Neuronal stem cell (in vitro differentiated cells): ENCODE measurements around the gene PFKL.

ENCODE experiments used
- DNase-seq: peaks from one replicate; pipeline ENCODE4 v3.0.0-alpha.2; 2013; ENCODE audit warnings: low spot score
- H2AFZ ChIP-seq: one replicate; pipeline ENCODE4 v1.6.1; 2013; ENCODE audit warnings: mild to moderate bottlenecking, low read length, inconsistent platforms
- H2AK5ac ChIP-seq: 2 replicates; pipeline ENCODE4 v1.6.1; 2013; ENCODE audit warnings: low read depth, mild to moderate bottlenecking, inconsistent platforms, low read length, moderate library complexity, mixed read lengths
- H2BK120ac ChIP-seq: 2 replicates; pipeline ENCODE4 v1.6.1; 2013; ENCODE audit warnings: low read depth, mild to moderate bottlenecking, inconsistent platforms, low read length, moderate library complexity, mixed read lengths
- H2BK12ac ChIP-seq: one replicate; pipeline ENCODE4 v1.6.1; 2013; ENCODE audit warnings: low read length, inconsistent platforms
- H2BK15ac ChIP-seq: 2 replicates; pipeline ENCODE4 v1.6.1; 2013; ENCODE audit warnings: mild to moderate bottlenecking, low read length, inconsistent platforms, mixed read lengths
- H2BK5ac ChIP-seq: one replicate; pipeline ENCODE4 v1.6.1; 2013; ENCODE audit warnings: inconsistent platforms, mild to moderate bottlenecking, low read length, moderate library complexity
- H3K14ac ChIP-seq: one replicate; pipeline ENCODE4 v1.6.1; 2013; ENCODE audit warnings: low read length, inconsistent platforms
- H3K18ac ChIP-seq: 2 replicates; pipeline ENCODE4 v1.6.1; 2013; ENCODE audit warnings: low read length, inconsistent platforms
- H3K23ac ChIP-seq: 2 replicates; pipeline ENCODE4 v1.6.1; 2013; ENCODE audit warnings: low read depth, mild to moderate bottlenecking, mixed read lengths, low read length, inconsistent platforms; ENCODE audit not compliant: poor library complexity
- H3K27ac ChIP-seq: replicated peaks from 3 replicates; pipeline ENCODE4 v1.5.1; 2013; ENCODE audit warnings: low read length, inconsistent platforms
- H3K27me3 ChIP-seq, 3 experiments: 2 replicates each; pipeline ENCODE4 v1.6.1; 2013; ENCODE audit warnings: low read length in 3 of 3, mild to moderate bottlenecking in 2 of 3, inconsistent platforms in 1 of 3, low read depth in 1 of 3, mixed read lengths in 1 of 3, moderate library complexity in 1 of 3; ENCODE audit not compliant: control insufficient read depth in 3 of 3, insufficient read depth in 3 of 3
- H3K36me3 ChIP-seq, 2 donors: replicated peaks in 1 of 2; 2 replicates each; pipeline ENCODE4 v1.6.1; 2013; ENCODE audit warnings: low read length in 2 of 2; ENCODE audit not compliant: control insufficient read depth in 2 of 2, insufficient read depth in 2 of 2
- H3K4ac ChIP-seq: 2 replicates; pipeline ENCODE4 v1.6.1; 2013; ENCODE audit warnings: inconsistent platforms, mild to moderate bottlenecking, low read length, moderate library complexity
- H3K4me1 ChIP-seq, 2 donors: 1 replicate in 1 of 2; 2 replicates in 1 of 2; pipeline ENCODE4 v1.6.1; 2013; ENCODE audit warnings: low read length in 2 of 2, low read depth in 1 of 2; ENCODE audit not compliant: control insufficient read depth in 2 of 2, insufficient read depth in 1 of 2
- H3K4me2 ChIP-seq: one replicate; pipeline ENCODE4 v1.6.1; 2013; ENCODE audit warnings: mild to moderate bottlenecking, low read length, inconsistent platforms; ENCODE audit not compliant: insufficient read depth, poor library complexity, severe bottlenecking
- H3K4me3 ChIP-seq, 2 donors: 2 replicates each; pipeline ENCODE4 v1.5.1; 2013; ENCODE audit warnings: low read length in 2 of 2, mild to moderate bottlenecking in 2 of 2, inconsistent platforms in 1 of 2, moderate library complexity in 1 of 2
- H3K79me1 ChIP-seq: one replicate; pipeline ENCODE4 v1.6.1; 2013; ENCODE audit warnings: low read depth, mild to moderate bottlenecking, inconsistent platforms, low read length, moderate library complexity
- H3K9ac ChIP-seq: one replicate; pipeline ENCODE4 v1.6.1; 2013; ENCODE audit warnings: mild to moderate bottlenecking, low read depth, low read length, inconsistent platforms; ENCODE audit not compliant: poor library complexity
- H3K9me3 ChIP-seq, 2 donors: replicated peaks in 1 of 2; 2 replicates each; pipeline versions ENCODE3 to v1.6.1; 2013; ENCODE audit warnings: low read length in 2 of 2, mild to moderate bottlenecking in 2 of 2, inconsistent platforms in 1 of 2, low read depth in 1 of 2, mixed read lengths in 1 of 2, moderate library complexity in 1 of 2; ENCODE audit not compliant: control insufficient read depth in 2 of 2, insufficient read depth in 1 of 2
- H4K8ac ChIP-seq: one replicate; pipeline ENCODE4 v1.6.1; 2013; ENCODE audit warnings: low read depth, mild to moderate bottlenecking, inconsistent platforms, low read length, moderate library complexity
- H4K91ac ChIP-seq: one replicate; pipeline ENCODE4 v1.6.1; 2013; ENCODE audit warnings: low read length, low read depth, mild to moderate bottlenecking, inconsistent platforms; ENCODE audit not compliant: poor library complexity
- WGBS, 2 donors: extraction: QIAGEN DNeasy Blood & Tissue Kit; methylation state at CpG; one replicate each; pipeline ENCODE4 v1.1.7; 2013; ENCODE audit warnings: missing lambda C conversion rate in 2 of 2, mixed read lengths in 1 of 2; ENCODE audit not compliant: insufficient read length in 2 of 2, insufficient replicate concordance in 1 of 2; ENCODE audit errors: extremely low coverage in 2 of 2; 5-methylcytosine and 5-hydroxymethylcytosine counted together

PFKL gene

GRCh38 chr21:44306936-44307704 is 7.3 kb downstream of the PFKL start:
- WGBS, 2 donors, result no CpG with 5 or more reads among the region's 21 CpGs
- peak overlapping the region; percentile 55 for H3K23ac ChIP-seq
- H3K18ac ChIP-seq, result peak overlapping the region; percentile 90
- H2AK5ac ChIP-seq, result peak overlapping the region; percentile 79
- H2BK15ac ChIP-seq, result peak overlapping the region; percentile 58
- no peak overlapping the region for H2BK120ac ChIP-seq
- H3K27me3 ChIP-seq, result no peaks in the 10 kb centered on the region
- no peak overlapping the region for H3K4me3 ChIP-seq
- H3K79me1 ChIP-seq, result peaks cover 7% of the 10 kb centered on the region
- no peak overlapping the region for H4K91ac ChIP-seq
- H3K4me1 ChIP-seq, result peaks cover 26 to 32% of the 10 kb centered on the region in 2 donors
- H3K36me3 ChIP-seq, result peaks cover 13 to 40% of the 10 kb centered on the region in 2 donors
- H3K4me2 ChIP-seq, result no peak overlapping the region
- H4K8ac ChIP-seq, result peak overlapping the region; percentile 17
- no peak for DNase-seq
- H3K9ac ChIP-seq, result peak overlapping the region; percentile 70
- peak overlapping the region; percentile 89 for H3K14ac ChIP-seq
- peak overlapping the region; percentile 82 for H2BK5ac ChIP-seq
- peak overlapping the region; percentile 53 for H3K4ac ChIP-seq
- H2AFZ ChIP-seq, result no peak overlapping the region
- H3K9me3 ChIP-seq, result peaks cover 0 to 3% of the 10 kb centered on the region in 2 donors
- H3K27ac ChIP-seq, result no peak overlapping the region
- H2BK12ac ChIP-seq, result peak overlapping the region; percentile 58

DNA sequence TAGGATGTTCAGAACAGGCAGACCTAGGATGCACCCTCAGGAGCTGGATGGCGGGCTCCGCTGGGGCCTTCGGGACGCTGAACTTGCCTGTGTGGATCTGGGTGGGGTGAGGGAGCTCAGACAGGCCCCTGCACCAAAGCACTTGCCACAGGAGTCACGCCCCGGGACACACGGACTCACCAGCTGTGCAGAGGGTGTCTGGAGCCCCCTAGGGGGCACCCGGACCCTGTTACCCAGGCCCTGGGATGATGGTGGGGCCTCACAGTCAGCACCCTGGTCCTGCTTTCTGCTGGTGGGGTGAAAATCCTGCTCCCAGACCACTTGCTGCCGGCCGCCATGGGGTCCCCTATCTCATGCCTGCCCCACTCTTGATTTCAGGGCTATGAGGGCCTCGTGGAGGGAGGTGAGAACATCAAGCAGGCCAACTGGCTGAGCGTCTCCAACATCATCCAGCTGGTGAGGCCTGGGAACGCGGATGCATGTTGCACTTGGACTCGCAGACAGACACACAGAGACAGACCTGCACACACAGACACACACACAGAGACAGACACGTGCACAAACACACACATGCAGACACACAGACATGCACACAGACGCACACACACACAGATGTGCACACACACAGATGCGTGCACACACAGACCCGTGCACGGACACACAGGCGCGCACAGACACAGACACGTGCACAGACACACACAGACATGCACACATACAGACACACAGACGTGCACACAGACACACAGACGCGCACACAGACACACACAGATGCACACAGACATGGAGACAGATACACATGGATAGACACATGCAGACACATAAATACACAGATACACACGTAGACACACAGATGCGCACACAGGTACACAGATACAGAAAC is 11.0 kb downstream of the PFKL start:
- H4K8ac ChIP-seq, result no peak overlapping the region
- no CpG with 5 or more reads among the region's 28 CpGs for WGBS, 2 donors
- peaks cover 21 to 69% of the 10 kb centered on the region in 2 donors for H3K36me3 ChIP-seq

GRCh38 chr21:44312089-44312488 is 12.2 kb downstream of the PFKL start:
- Histone ChIP-seq H3K9ac (no peak overlapping the region), H3K27ac (no peak overlapping the region), H3K4me2 (no peak overlapping the region), H2BK12ac (no peak overlapping the region), H2BK5ac (no peak overlapping the region), H3K4ac (no peak overlapping the region), H3K9me3 (peaks cover 0 to 5% of the 10 kb centered on the region in 2 donors), H2AFZ (no peak overlapping the region), H3K14ac (no peak overlapping the region), H3K36me3 (peaks cover 29 to 75% of the 10 kb centered on the region in 2 donors), H3K4me1 (peaks cover 7 to 13% of the 10 kb centered on the region in 2 donors), H3K18ac (no peak overlapping the region), H2AK5ac (no peak overlapping the region), H4K91ac (no peak overlapping the region), H2BK15ac (no peak overlapping the region), H3K4me3 (no peak overlapping the region), H3K23ac (peak overlapping the region; percentile 20), H3K27me3 (no peaks in the 10 kb centered on the region), H2BK120ac (no peak overlapping the region), H3K79me1 (peaks cover 5% of the 10 kb centered on the region), H4K8ac (peak overlapping the region; percentile 43)
- no peak for DNase-seq
- WGBS, 2 donors, result no CpG with 5 or more reads among the region's 22 CpGs

More for the DNA sequence above, 11.0 kb downstream of the PFKL start:
- no peak overlapping the region for H3K27ac ChIP-seq
- H3K9ac ChIP-seq, result peak overlapping the region; percentile 55
- H3K14ac ChIP-seq, result no peak overlapping the region
- peaks cover 0 to 3% of the 10 kb centered on the region in 2 donors for H3K9me3 ChIP-seq
- no peak overlapping the region for H2BK15ac ChIP-seq
- H2AFZ ChIP-seq, result no peak overlapping the region
- H3K23ac ChIP-seq, result peak overlapping the region; percentile 93
- H3K4ac ChIP-seq, result no peak overlapping the region
- no peaks in the 10 kb centered on the region for H3K27me3 ChIP-seq
- DNase-seq, result no peak
- H3K4me3 ChIP-seq, result peak overlapping the region in 1 of 2 donors; percentile 65
- H2BK120ac ChIP-seq, result no peak overlapping the region
- H3K4me2 ChIP-seq, result no peak overlapping the region
- peaks cover 5% of the 10 kb centered on the region for H3K79me1 ChIP-seq
- no peak overlapping the region for H3K18ac ChIP-seq
- H2BK5ac ChIP-seq, result peak overlapping the region; percentile 66
- H2AK5ac ChIP-seq, result no peak overlapping the region
- no peak overlapping the region for H2BK12ac ChIP-seq
- no peak overlapping the region for H4K91ac ChIP-seq
- peaks cover 13 to 18% of the 10 kb centered on the region in 2 donors for H3K4me1 ChIP-seq

GRCh38 chr21:44312716-44313115 is 12.9 kb downstream of the PFKL start:
- no peak overlapping the region for H2BK15ac ChIP-seq
- H3K9me3 ChIP-seq, result peaks cover 0 to 5% of the 10 kb centered on the region in 2 donors
- H2BK120ac ChIP-seq, result peak overlapping the region; percentile 8
- DNase-seq, result no peak
- H3K4ac ChIP-seq, result no peak overlapping the region
- no peak overlapping the region for H3K18ac ChIP-seq
- no CpG with 5 or more reads among the region's 19 CpGs for WGBS, 2 donors
- H3K23ac ChIP-seq, result no peak overlapping the region
- H3K27me3 ChIP-seq, result no peaks in the 10 kb centered on the region
- no peak overlapping the region for H3K9ac ChIP-seq
- no peak overlapping the region for H2AFZ ChIP-seq
- H3K36me3 ChIP-seq, result peaks cover 29 to 76% of the 10 kb centered on the region in 2 donors
- H3K4me3 ChIP-seq, result no peak overlapping the region
- H4K91ac ChIP-seq, result no peak overlapping the region
- no peak overlapping the region for H3K4me2 ChIP-seq
- H3K27ac ChIP-seq, result no peak overlapping the region
- peaks cover 5 to 8% of the 10 kb centered on the region in 2 donors for H3K4me1 ChIP-seq
- H4K8ac ChIP-seq, result no peak overlapping the region
- peak overlapping the region; percentile 94 for H2BK5ac ChIP-seq
- no peak overlapping the region for H3K14ac ChIP-seq
- peaks cover 5% of the 10 kb centered on the region for H3K79me1 ChIP-seq
- no peak overlapping the region for H2BK12ac ChIP-seq
- H2AK5ac ChIP-seq, result no peak overlapping the region
